Transverse colon (tissue), 4 donors: ENCODE results near the gene CLEC2B. TPM values are rescaled to one million over a fixed set of nuclear protein-coding genes. Genes with fewer than 3 reads are reported as not detected.

Experiments
- DNase-seq: peaks from one replicate; pipeline ENCODE4 v3.0.0-alpha.2; 2019
- H3K27ac ChIP-seq, 4 donors: fragments of 200-600 bp; sonication (generic); 2 replicates each; pipeline ENCODE4 v1.5.1; 2016 to 2018; ENCODE audit warnings: inconsistent platforms in 4 of 4
- H3K27me3 ChIP-seq: fragments of 200-600 bp; sonication (generic); 2 replicates; pipeline ENCODE4 v1.5.1; 2017; ENCODE audit warnings: inconsistent platforms
- H3K36me3 ChIP-seq, 4 donors: fragments of 200-600 bp; sonication (generic); 2 replicates each; pipeline ENCODE4 v1.5.1; 2017 to 2019; ENCODE audit warnings: inconsistent platforms in 4 of 4
- H3K4me1 ChIP-seq, 4 donors: fragments of 200-600 bp; sonication (generic); 2 replicates each; pipeline ENCODE4 v1.5.1; 2017 to 2020; ENCODE audit warnings: inconsistent platforms in 4 of 4
- H3K4me3 ChIP-seq, 4 donors: fragments of 200-600 bp; sonication (generic); 1 replicate in 1 of 4; 2 replicates in 3 of 4; pipeline versions ENCODE4 v1.5.1 to v1.6.1; 2017 to 2019; ENCODE audit warnings: inconsistent platforms in 4 of 4
- H3K9me3 ChIP-seq, 2 donors: fragments of 200-600 bp; sonication (generic); 2 replicates each; pipeline ENCODE4 v1.5.1; 2017 to 2019; ENCODE audit warnings: inconsistent platforms in 2 of 2
- CTCF ChIP-seq, 5 experiments: fragments of 200-600 bp in 3 of 5; fragments of 450-650 bp in 2 of 5; sonication (generic) in 3 of 5; IDR thresholded peaks; 1 replicate in 2 of 5; 2 replicates in 3 of 5; pipeline ENCODE4 v1.5.1; 2016 to 2017; ENCODE audit warnings: antibody characterized with exemption in 5 of 5, inconsistent platforms in 3 of 5, mild to moderate bottlenecking in 2 of 5, moderate library complexity in 1 of 5
- EP300 ChIP-seq: sonication (generic); formaldehyde crosslinking; IDR thresholded peaks from one replicate; pipeline ENCODE4 v1.6.1; 2017; ENCODE audit warnings: antibody characterized with exemption, low read depth
- POLR2A ChIP-seq: fragments of 450-650 bp; IDR thresholded peaks from one replicate; pipeline ENCODE4 v1.6.1; 2016; ENCODE audit warnings: antibody characterized with exemption, mild to moderate bottlenecking, moderate library complexity
- POLR2AphosphoS5 ChIP-seq, 3 donors: sonication (generic); formaldehyde crosslinking; IDR thresholded peaks; one replicate each; pipeline ENCODE4 v1.6.1; 2016; ENCODE audit warnings: antibody characterized with exemption in 3 of 3
- WGBS, 2 donors: methylation state at CpG; one replicate each; pipeline ENCODE4 v1.1.5; 2018; ENCODE audit warnings: low coverage in 1 of 2; 5-methylcytosine and 5-hydroxymethylcytosine counted together
- in situ Hi-C, 4 donors: fragments of 200-750 bp; cut with MboI; loops; one replicate each; pipeline versions ENCODE4 v1.15.0 to v1.15.1; 2017; ENCODE audit warnings: low sequenced_read_pairs in 3 of 4, low pct_ligation_motif_present in 1 of 4, low pct_unique_long_range_greater_than_20kb in 1 of 4
- intact Hi-C: fragments of 100-400 bp; cut with DNase I; formaldehyde crosslinking; loops from one replicate; pipeline ENCODE4 v1.15.1; 2023; ENCODE audit warnings: low total_unique reads
- total RNA-seq, 4 donors: library from RNA; depleted of rRNA; stranded (reverse); fragments of >200 nt; gene quantifications; one replicate each; pipeline ENCODE4 v1.1.0, GENCODE V29; 2016

The CLEC2B gene
- total RNA-seq, result 10 to 100 TPM in 1 of 4 donors, 1 to 10 TPM in 1, not detected in 2; 4.8 to 11.7 TPM

DNA sequence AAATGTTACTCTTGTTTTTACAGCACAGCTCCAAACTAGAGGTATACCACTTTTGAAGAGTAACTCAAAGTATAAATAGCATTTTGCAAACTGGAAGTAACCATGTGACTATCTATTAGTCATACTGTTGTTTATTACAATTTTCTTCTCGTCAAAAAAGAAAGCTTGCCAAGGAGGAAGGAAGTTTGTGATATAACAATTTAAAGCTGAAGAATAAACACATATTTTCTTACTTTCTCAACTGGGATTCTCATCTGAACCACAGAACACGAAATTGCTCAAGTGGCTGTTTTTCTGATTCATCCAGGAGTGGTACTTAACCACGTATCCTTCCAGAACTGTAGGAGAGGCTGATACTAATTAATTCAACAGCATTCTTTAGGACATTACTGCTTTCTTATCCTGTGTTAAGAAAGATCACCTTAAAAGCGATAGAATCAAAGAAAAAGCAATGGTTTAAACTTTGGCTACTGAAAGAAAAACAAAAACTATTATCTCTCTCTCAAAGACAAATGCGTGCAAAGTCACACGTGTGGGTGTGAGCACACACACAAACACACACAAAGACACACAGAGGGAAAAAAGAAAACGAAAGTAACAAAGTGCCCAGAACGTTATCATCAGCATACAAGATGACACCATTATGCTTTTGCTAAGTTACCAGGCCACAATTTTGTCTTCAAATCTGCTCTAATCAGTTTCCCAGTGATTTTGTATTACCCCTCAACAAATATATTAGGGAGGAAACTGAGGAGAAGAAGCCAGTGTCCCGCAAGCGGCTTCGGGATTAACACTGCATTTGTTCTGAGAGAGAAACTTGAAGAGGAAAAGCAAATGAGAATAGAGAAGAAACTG is at the start of gene CLEC2B:
CLEC2B (minus strand) TSS at position 48 of the 855 bp plus-strand sequence.
- in situ Hi-C loops, result no loop called here
- DNase-seq, result no peak
- intact Hi-C loops, result no loop called here
- Histone ChIP-seq H3K36me3 (no peaks in the 10 kb centered on the region), H3K27ac (peak within 1 kb of the TSS; percentile 65 to 85 (median 82)), H3K9me3 (no peaks in the 10 kb centered on the region), H3K4me3 (peak within 1 kb of the TSS; percentile 12 to 50 (median 38)), H3K27me3 (no peaks in the 10 kb centered on the region), H3K4me1 (peaks cover 0 to 8% (median 0%) of the 10 kb centered on the region in 4 donors)
- TF ChIP-seq POLR2AphosphoS5 (IDR thresholded peaks at IDR 0.05) (peak; percentile 51 to 82 (median 76)), CTCF (IDR thresholded peaks at IDR 0.05) (no peak), POLR2A (peak; percentile 66), EP300 (no peak)
- WGBS, 2 donors, result 2 to 7% methylated on average over 11 of the region's 11 CpGs

GRCh38 chr12:9911708-9912107 is 42.6 kb upstream of the CLEC2B start:
- Histone ChIP-seq H3K9me3 (peaks cover 13 to 19% of the 10 kb centered on the region in 2 donors), H3K27me3 (no peaks in the 10 kb centered on the region), H3K4me1 (no peaks in the 10 kb centered on the region), H3K27ac (no peak overlapping the region), H3K4me3 (no peak overlapping the region), H3K36me3 (no peaks in the 10 kb centered on the region)
- TF ChIP-seq POLR2AphosphoS5 (IDR thresholded peaks at IDR 0.05), result no peak
- no peak for TF ChIP-seq POLR2A
- TF ChIP-seq EP300, result no peak
- TF ChIP-seq CTCF (IDR thresholded peaks at IDR 0.05), result no peak
- intact Hi-C loops, result no loop called here
- DNase-seq, result no peak
- in situ Hi-C loops, result no loop called here

GRCh38 chr12:9910716-9911421 is 41.7 kb upstream of the CLEC2B start:
- Histone ChIP-seq H3K9me3 (peaks cover 13 to 19% of the 10 kb centered on the region in 2 donors), H3K36me3 (no peaks in the 10 kb centered on the region), H3K27ac (no peak overlapping the region), H3K4me3 (no peak overlapping the region), H3K4me1 (no peaks in the 10 kb centered on the region), H3K27me3 (no peaks in the 10 kb centered on the region)
- TF ChIP-seq CTCF (IDR thresholded peaks at IDR 0.05) (no peak), POLR2AphosphoS5 (IDR thresholded peaks at IDR 0.05) (no peak), POLR2A (no peak), EP300 (no peak)
- in situ Hi-C loops, result no loop called here
- intact Hi-C loops, result no loop called here
- 69 to 87% methylated on average over 7 of the region's 7 CpGs for WGBS, 2 donors
- no peak for DNase-seq

GRCh38 chr12:9909724-9910123 is 40.6 kb upstream of the CLEC2B start:
- TF ChIP-seq POLR2A (no peak), CTCF (IDR thresholded peaks at IDR 0.05) (no peak), POLR2AphosphoS5 (IDR thresholded peaks at IDR 0.05) (no peak), EP300 (no peak)
- intact Hi-C loops, result no loop called here

More at GRCh38 chr12:9909724-9910123, 40.6 kb upstream of the CLEC2B start:
- in situ Hi-C loops, result no loop called here
- H3K9me3 ChIP-seq, result peaks cover 13 to 19% of the 10 kb centered on the region in 2 donors
- H3K27ac ChIP-seq, result no peak overlapping the region
- no peak overlapping the region for H3K4me3 ChIP-seq
- no peak for DNase-seq
- no peaks in the 10 kb centered on the region for H3K4me1 ChIP-seq
- H3K27me3 ChIP-seq, result no peaks in the 10 kb centered on the region
- H3K36me3 ChIP-seq, result no peaks in the 10 kb centered on the region
